Muscle of arm (tissue), 14 donors: Measurements from ENCODE around the gene APBA3. TPM values are rescaled to one million over a fixed set of nuclear protein-coding genes. Genes with fewer than 3 reads are reported as not detected.

Experiments used
- DNase-seq: peaks from one replicate; pipeline ENCODE4 v3.0.0-alpha.2; 2013
- long read RNA-seq, 11 donors: transcript quantifications; one replicate each; lab custom pipeline, GENCODE V29; 2026
- polyA plus RNA-seq, 12 donors: library from polyadenylated mRNA; unstranded; fragments of 120-200 nt; gene quantifications; one replicate each; pipeline ENCODE4 v1.2.1, GENCODE V29; 2013; ENCODE audit not compliant: insufficient read length in 12 of 12

The APBA3 gene
- polyA plus RNA-seq: 10 to 100 TPM in 7 of 12 donors, 1 to 10 TPM in 4, not detected in 1; 9.1 to 35.4 (median 12.2) TPM
- long read RNA-seq, donor 1, partial matches to known transcripts: 0 of 3 reads
- long read RNA-seq, donor 1, other reads (novel, unspliced or antisense): 0 of 3 reads
- long read RNA-seq, donor 2, partial matches to known transcripts: 0 of 5 reads
- long read RNA-seq, donor 2, other reads (novel, unspliced or antisense): 0 of 5 reads
- long read RNA-seq, donor 3, partial matches to known transcripts: 0 of 2 reads
- long read RNA-seq, donor 3, other reads (novel, unspliced or antisense): 0 of 2 reads
- long read RNA-seq, donor 4, partial matches to known transcripts: 0 of 2 reads
- long read RNA-seq, donor 4, other reads (novel, unspliced or antisense): 0 of 2 reads
- long read RNA-seq, donor 5, partial matches to known transcripts: 101 of 104 reads
- long read RNA-seq, donor 5, other reads (novel, unspliced or antisense): 0 of 104 reads
- long read RNA-seq, donor 6, partial matches to known transcripts: 0 of 3 reads
- long read RNA-seq, donor 6, other reads (novel, unspliced or antisense): 0 of 3 reads
- long read RNA-seq, donor 7, partial matches to known transcripts: 0 of 1 reads
- long read RNA-seq, donor 7, other reads (novel, unspliced or antisense): 0 of 1 reads
- long read RNA-seq, donor 8, partial matches to known transcripts: 0 of 4 reads
- long read RNA-seq, donor 8, other reads (novel, unspliced or antisense): 0 of 4 reads
- long read RNA-seq, donor 9: 0 reads
- long read RNA-seq, donor 10, partial matches to known transcripts: 0 of 3 reads
- long read RNA-seq, donor 10, other reads (novel, unspliced or antisense): 0 of 3 reads
- long read RNA-seq, donor 11, partial matches to known transcripts: 0 of 5 reads
- long read RNA-seq, donor 11, other reads (novel, unspliced or antisense): 0 of 5 reads

DNA sequence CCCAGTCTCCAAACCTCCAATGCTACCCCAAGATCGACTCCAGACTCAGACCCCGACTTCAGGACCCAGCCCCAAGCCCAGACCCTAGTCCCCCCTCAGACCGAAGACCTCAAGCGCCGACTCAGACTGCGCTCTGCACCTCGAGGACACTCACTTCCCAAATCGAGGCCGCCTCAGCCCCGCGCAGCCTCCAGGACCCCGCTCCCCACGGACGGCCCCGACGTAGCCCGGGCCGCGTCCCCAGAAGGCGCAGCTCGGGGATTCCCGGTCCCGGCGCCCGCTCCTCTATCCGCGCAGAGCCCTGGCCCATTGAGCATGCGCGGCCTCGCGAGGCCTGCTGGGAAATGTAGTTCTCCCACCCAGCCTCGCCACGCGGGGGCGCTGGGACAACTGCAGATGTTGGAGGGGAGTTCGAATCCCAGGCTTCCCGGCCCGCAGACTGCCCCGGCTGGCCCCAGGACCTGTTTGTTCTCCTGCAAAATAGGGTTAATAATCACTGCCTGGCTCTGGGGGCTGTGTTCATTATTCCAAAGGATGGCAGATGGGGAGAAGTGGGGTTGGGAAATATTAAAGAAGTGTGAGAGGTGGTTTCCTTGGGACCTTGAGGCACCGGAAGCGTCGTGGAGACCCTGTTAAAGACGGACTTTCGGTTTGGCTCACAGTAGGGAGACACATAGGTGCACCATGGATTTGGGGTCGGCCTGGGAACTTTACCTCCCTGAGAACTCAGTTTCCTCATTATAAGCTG, at the start of gene APBA3:
TSS of gene APBA3 (minus strand) at position 311 of the 748 bp plus-strand sequence. CDS start 1,428 bp downstream, outside the sequence.
- DNase-seq: peak; percentile 92

DNA sequence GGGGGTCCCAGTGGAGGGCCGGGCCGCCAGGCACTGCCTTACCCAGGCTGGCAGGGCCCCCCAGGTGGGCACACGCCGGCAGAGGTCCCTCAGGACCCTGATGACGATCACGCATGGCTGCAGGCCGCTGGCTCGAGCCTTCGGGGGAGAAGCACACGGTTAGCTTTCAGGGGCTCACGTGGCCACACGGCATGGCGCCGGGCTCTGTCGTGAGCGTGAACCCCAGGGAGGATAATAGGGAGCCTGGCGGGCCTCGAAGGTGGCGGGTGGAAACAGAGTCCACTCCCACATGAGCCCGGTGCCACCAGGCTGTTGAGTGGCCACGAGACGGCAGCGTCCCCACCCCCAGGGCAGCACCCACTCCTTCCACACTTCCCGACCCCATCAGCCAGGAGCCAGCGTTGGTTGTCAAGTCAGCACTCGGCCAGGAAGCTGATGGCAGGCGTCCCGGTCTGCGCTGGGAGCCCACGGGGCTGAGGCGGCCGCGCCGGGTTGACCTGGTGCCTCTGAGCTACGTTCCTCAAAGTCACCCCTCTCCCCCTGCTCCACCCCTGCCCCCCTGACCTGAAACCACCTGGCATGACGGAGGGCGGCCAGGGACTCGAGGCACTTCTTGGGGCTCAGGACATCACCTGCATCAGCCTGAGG, 49.3 kb upstream of the APBA3 start:
- no peak for DNase-seq

GRCh38 chr19:3809881-3810707, 48.6 kb upstream of the APBA3 start:
- no peak for DNase-seq

- no peak for DNase-seq
These were observed 47.1 kb upstream of the APBA3 start for GRCh38 chr19:3808420-3809143.

DNA sequence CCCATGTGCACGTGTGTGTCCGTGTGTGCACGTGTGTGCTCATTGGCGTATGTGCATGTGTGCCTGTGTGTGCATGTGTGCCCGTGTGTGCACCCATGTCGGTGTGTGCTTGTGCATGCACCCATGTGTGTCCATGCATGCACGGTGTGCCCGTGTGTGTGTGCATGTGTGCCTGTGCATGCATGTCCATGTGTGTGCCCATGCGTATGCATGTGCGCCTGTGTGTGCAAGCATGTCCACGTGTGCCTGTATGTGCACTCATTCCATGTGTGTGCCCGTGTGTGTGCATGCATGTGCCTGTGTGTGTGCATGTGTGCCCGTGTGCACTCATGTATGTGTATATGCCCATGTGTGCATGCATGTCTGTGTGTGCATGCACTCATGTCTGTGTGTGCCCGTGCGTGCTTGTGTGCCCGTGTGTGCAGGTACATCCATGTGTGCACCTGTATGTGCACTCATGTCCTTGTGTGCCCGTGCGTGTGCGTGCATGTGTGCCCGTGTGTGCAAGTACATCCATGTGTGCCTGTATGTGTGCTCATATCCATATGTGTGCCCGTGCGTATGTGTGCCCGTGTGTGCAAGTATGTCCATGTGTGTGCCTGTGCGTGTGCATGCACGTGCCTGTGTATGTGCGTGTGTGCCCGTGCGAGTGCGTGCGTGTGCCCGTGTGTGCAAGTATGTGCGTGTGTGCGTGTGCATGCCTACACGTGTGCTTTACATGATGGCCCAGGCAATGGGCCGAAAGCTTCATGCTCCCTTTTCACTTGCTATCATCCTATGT, 46.3 kb upstream of the APBA3 start:
- no peak for DNase-seq

DNA sequence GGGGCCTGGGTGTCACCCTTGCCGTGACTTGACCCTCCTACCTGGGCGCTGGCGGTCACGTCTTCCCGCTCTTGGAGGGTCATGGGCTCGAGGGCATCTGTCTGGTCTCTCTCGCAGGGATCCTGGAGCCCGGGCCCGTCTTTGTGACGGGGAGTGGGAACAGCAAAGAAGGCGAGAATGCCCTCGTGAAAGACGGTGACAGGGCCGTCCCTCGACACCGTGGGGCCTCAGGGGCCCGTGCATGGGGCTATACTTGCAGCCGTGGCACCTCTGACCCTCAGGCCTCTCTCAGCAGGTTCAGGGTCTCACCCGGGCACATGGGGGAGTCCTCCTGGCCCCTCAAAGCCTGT, 45.6 kb upstream of the APBA3 start:
- no peak for DNase-seq

DNA sequence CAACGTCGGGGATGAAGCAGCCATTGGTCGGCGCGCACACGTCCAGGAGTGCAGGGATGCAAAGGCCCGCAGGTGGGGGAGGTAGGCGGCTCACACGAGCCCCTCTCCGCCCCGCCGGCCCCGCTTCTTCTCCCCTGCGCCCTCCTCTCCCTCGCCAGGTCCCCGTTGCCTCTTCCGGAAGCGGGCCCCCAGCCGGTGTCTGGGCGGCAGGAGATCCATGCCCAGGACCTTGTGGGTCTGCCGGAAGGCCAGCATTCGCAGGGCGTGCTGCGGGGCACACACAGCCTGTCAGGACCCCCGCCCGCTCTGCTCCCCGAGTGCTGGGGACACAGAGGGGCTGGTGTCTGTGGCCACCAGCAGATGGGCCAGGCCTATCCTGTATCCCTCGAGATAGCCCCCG, 44.4 kb upstream of the APBA3 start:
- no peak for DNase-seq

GRCh38 chr19:3804429-3804828, 42.9 kb upstream of the APBA3 start:
- DNase-seq: no peak

DNA sequence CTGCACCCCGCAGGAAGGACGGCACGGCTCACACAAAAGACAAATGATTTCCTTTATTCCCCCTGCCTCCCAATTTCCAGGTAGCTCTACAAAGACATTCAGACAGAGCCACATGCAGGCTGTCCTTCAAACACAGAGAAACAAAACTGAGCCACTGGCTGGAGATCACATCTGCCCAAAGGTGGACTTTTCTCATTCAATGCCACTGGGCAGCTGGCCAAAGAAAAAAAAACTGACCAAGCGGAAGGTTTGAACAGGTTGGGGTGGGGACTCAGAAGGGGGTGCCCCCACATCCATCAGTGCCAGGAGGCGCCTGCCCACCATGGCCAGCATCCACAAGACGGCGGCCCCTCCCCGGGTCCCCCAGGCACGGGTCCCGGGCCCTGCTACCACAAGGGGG, 42.5 kb upstream of the APBA3 start:
- no peak for DNase-seq

DNA sequence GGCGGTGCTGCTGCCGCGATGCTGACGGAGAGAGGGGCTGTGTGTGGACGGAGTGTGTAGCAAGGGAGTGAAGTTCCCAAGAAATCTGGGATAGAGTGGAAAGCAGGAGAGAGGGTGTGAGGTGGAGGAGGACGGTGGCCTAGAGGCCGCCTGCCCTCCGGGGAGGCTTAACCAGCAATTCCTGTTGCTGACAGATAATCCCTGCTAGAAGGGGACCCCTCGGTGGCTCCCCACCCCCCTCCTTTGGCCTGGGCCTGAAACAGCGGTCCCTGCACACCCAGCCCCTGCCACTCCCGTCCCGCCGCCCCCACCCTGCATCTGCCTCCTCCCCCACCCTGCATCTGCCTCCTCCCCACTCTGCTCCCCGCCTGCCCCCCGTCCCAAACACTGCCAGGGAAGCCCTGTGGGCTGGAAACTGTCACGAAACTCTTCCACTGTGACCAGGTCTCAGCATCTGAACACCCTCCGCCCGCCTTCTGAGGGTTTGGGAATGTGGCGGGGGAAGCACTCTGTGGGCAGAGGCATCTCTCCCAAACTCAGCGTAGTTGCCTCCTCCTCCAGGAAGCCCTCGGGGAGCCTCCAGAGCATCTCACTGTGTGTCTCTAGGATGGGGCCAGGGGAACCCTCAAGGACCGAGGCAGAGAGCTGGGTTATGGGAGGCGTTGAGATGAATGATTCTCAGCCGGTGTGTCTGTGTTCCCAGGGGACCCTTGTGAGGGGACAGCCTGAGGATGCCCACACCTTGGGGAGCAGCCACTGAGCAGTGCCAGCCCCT, 41.8 kb upstream of the APBA3 start:
- no peak for DNase-seq

GRCh38 chr19:3801412-3802096, 40.1 kb upstream of the APBA3 start:
- peak; percentile 42 for DNase-seq

- DNase-seq: no peak
These were observed 39.5 kb upstream of the APBA3 start for GRCh38 chr19:3800996-3801395.

DNA sequence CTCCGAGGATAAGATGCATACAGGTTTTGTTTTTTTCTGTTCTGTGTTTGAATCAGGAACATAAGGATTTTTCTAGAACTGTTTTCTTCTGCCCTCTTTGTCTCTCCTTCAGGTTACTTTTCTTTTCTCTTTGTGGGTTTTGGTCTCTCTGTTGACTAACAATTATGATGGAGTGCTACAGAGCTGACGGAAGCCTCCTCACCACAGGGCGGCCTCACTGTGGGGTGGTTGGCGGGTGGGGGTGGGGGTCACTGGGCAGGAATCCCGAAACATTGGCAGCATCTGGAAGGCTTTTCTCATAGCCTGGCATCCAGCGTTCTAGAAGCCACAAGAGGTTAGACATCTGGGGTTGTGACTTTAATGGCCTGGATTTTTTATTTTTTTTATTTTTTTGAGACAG, 36.6 kb upstream of the APBA3 start:
- no peak for DNase-seq

GRCh38 chr19:3796358-3796757, 34.9 kb upstream of the APBA3 start:
- DNase-seq: no peak

DNA sequence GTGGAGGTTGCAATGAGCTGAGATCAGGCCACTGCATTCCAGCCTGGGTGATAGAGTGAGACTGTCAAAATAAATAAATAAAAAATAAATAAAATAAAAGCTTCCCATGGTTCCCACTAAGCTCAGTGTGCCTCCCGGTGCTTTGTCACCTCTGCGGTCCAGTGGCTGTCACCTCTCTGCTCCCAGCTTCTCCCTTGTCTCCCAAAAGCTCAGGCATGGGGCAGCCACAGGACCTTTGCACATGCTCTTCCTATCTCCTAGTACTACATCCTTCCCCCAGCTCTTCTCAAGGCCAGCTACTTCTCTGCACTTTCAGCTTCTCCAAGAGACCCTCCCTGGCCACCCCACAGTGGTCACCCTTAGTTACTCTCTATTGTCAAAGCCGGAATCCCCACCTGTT, 32.3 kb upstream of the APBA3 start:
- no peak for DNase-seq

DNA sequence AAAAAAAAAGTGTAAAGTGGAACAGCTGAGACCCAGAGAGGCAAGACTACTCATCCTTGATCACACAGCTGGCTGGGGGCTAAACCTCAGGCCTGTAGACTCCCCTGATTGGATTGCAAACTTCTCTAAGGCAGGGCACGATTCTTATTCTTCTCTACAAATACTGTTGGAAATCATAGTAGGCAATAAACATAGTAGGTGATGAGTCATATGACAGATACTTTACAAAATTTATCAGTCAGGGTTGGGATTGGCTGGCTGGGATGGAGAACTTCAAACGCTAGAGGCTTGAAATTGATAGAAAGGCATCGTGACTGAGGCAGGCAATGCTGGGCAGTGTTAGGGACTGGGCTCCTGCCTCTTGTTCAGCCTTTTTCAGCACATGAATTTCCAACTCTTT, 30.6 kb upstream of the APBA3 start:
- DNase-seq: no peak

- no peak for DNase-seq
These were observed 29.4 kb upstream of the APBA3 start for GRCh38 chr19:3790941-3791340.
